BJ (cell line): Measurements from ENCODE around the gene SRPRA. TPM values are rescaled to one million over a fixed set of nuclear protein-coding genes. Genes with fewer than 3 reads are reported as not detected.

ENCODE experiments used
- CTCF ChIA-PET: fragments of 350-600 bp; formaldehyde crosslinking; extraction: SDS; loops from one replicate; lab custom pipeline; 2021; ENCODE audit warnings: antibody characterized with exemption, inconsistent platforms; lab: Yijun Ruan, JAX
- POLR2A ChIA-PET: fragments of 300-600 bp; sonication (Branson Sonifier 250); formaldehyde crosslinking; extraction: SDS; loops from one replicate; lab custom pipeline; 2021; ENCODE audit warnings: antibody characterized with exemption; lab: Charles Lee
- DNase-seq: peaks from one replicate; pipeline ENCODE4 v3.0.0-alpha.2; 2011; ENCODE audit warnings: low read depth
- H3K27me3 ChIP-seq: 2 replicates; pipeline ENCODE4 v1.6.0; 2011; ENCODE audit warnings: low read length; ENCODE audit not compliant: control insufficient read depth, insufficient read depth
- H3K36me3 ChIP-seq: 2 replicates; pipeline ENCODE4 v1.5.1; 2011; ENCODE audit warnings: low read length; ENCODE audit not compliant: control insufficient read depth, insufficient read depth
- H3K4me3 ChIP-seq: 2 replicates; pipeline ENCODE4 v1.5.1; 2011; ENCODE audit warnings: low read depth, mild to moderate bottlenecking, control low read depth, low read length
- CTCF ChIP-seq: IDR thresholded peaks from 2 replicates; pipeline ENCODE4 v1.5.1; 2011; ENCODE audit warnings: low read depth, mild to moderate bottlenecking, control low read depth, inconsistent platforms, low read length, moderate library complexity; ENCODE audit not compliant: insufficient read depth
- polyA plus RNA-seq: library from polyadenylated mRNA; depleted of rRNA; stranded (reverse); fragments of >200 nt; gene quantifications from 2 replicates; pipeline ENCODE4 v1.2.3, GENCODE V29; 2011

The SRPRA gene
- polyA plus RNA-seq, 1 experiment = 181 TPM

- Histone ChIP-seq H3K36me3 (no peaks in the 10 kb centered on the region), H3K27me3 (no peaks in the 10 kb centered on the region), H3K4me3 (no peak overlapping the region)
- TF ChIP-seq CTCF = no peak
- CTCF ChIA-PET = no interaction called here
- no peak for DNase-seq
- POLR2A ChIA-PET = no interaction called here
Measured at GRCh38 chr11:126225295-126225665, 43.4 kb downstream of the SRPRA start.

- Histone ChIP-seq H3K27me3 (no peaks in the 10 kb centered on the region), H3K36me3 (no peaks in the 10 kb centered on the region), H3K4me3 (no peak overlapping the region)
- no peak for TF ChIP-seq CTCF
- ChIA-PET POLR2A (no interaction called here), CTCF (no interaction called here)
- DNase-seq = no peak
Measured at GRCh38 chr11:126224647-126225294, 43.9 kb downstream of the SRPRA start.

GRCh38 chr11:126219547-126219946 is 49.1 kb downstream of the SRPRA start:
- POLR2A ChIA-PET = interaction anchor here (0.5 kb wide), 1 partner anchor 414 kb away, joined by 3 read pairs; no protein-coding TSS in a partner anchor
- no peak for TF ChIP-seq CTCF
- no peak overlapping the region for H3K4me3 ChIP-seq
- CTCF ChIA-PET = no interaction called here
- no peaks in the 10 kb centered on the region for H3K36me3 ChIP-seq
- no peaks in the 10 kb centered on the region for H3K27me3 ChIP-seq
- DNase-seq = no peak

GRCh38 chr11:126217491-126217890 is 51.2 kb downstream of the SRPRA start:
- DNase-seq = no peak
- H3K4me3 ChIP-seq = no peak overlapping the region
- ChIA-PET POLR2A (no interaction called here), CTCF (no interaction called here)
- no peaks in the 10 kb centered on the region for H3K36me3 ChIP-seq
- H3K27me3 ChIP-seq = no peaks in the 10 kb centered on the region
- no peak for TF ChIP-seq CTCF

GRCh38 chr11:126216526-126217305 is 52.0 kb downstream of the SRPRA start:
- Histone ChIP-seq H3K27me3 (no peaks in the 10 kb centered on the region), H3K36me3 (no peaks in the 10 kb centered on the region), H3K4me3 (no peak overlapping the region)
- no peak for TF ChIP-seq CTCF
- CTCF ChIA-PET = no interaction called here
- POLR2A ChIA-PET = no interaction called here
- no peak for DNase-seq
